Endothelial cell (in vitro differentiated cells): ENCODE results near the gene LRP1B. TPM values are rescaled to one million over a fixed set of nuclear protein-coding genes. Genes with fewer than 3 reads are reported as not detected.

Source experiments
- DNase-seq: peaks from one replicate; pipeline ENCODE4 v3.0.0; 2021; ENCODE audit warnings: low spot score
- H3K27ac Mint-ChIP-seq: one replicate; pipeline ENCODE4 v1.8.0; 2021; ENCODE audit warnings: mixed read lengths, inconsistent platforms; ENCODE audit not compliant: unreplicated experiment
- H3K27me3 Mint-ChIP-seq: one replicate; pipeline ENCODE4 v1.8.0; 2021; ENCODE audit warnings: mild to moderate bottlenecking, moderate library complexity, mixed read lengths, inconsistent platforms; ENCODE audit not compliant: unreplicated experiment
- H3K36me3 Mint-ChIP-seq: one replicate; pipeline ENCODE4 v1.8.0; 2021; ENCODE audit warnings: mild to moderate bottlenecking, low read depth, mixed read lengths, inconsistent platforms; ENCODE audit not compliant: unreplicated experiment
- H3K4me1 Mint-ChIP-seq: one replicate; pipeline ENCODE4 v1.8.0; 2021; ENCODE audit warnings: mild to moderate bottlenecking, mixed read lengths, inconsistent platforms; ENCODE audit not compliant: unreplicated experiment
- H3K4me3 Mint-ChIP-seq: one replicate; pipeline ENCODE4 v1.8.0; 2021; ENCODE audit warnings: mild to moderate bottlenecking, mixed read lengths, inconsistent platforms; ENCODE audit not compliant: unreplicated experiment
- H3K9me3 Mint-ChIP-seq: one replicate; pipeline ENCODE4 v1.8.0; 2021; ENCODE audit warnings: mixed read lengths, inconsistent platforms; ENCODE audit not compliant: unreplicated experiment
- CTCF ChIP-seq: fragments of 200-600 bp; sonication (generic); IDR thresholded peaks from one replicate; pipeline ENCODE4 v1.5.0; 2021; ENCODE audit warnings: antibody characterized with exemption; ENCODE audit not compliant: unreplicated experiment
- total RNA-seq: library from RNA; stranded (reverse); fragmentation: NEBNext Ultra II Directional; extraction: Animal tissue kit (Norgen Biotek cat#: 25700); gene quantifications from one replicate; pipeline ENCODE4 v1.2.1, GENCODE V29; 2021; ENCODE audit not compliant: unreplicated experiment

The LRP1B gene
- total RNA-seq, 1 donor from 2014 or later, result 1.4 TPM

GRCh38 chr2:142041105-142041504, 89.7 kb downstream of the LRP1B start:
- no peak overlapping the region for H3K27ac Mint-ChIP-seq
- no peak for DNase-seq
- TF ChIP-seq CTCF, result no peak

GRCh38 chr2:142040556-142040955, 90.3 kb downstream of the LRP1B start:
- DNase-seq, result no peak
- Mint-ChIP-seq H3K4me1 (peaks cover 6% of the 10 kb centered on the region), H3K27me3 (peaks cover 1% of the 10 kb centered on the region), H3K9me3 (no peaks in the 10 kb centered on the region), H3K27ac (no peak overlapping the region), H3K4me3 (no peak overlapping the region), H3K36me3 (no peaks in the 10 kb centered on the region)
- TF ChIP-seq CTCF, result no peak

More at GRCh38 chr2:142041105-142041504, 89.7 kb downstream of the LRP1B start:
- Mint-ChIP-seq H3K36me3 (no peaks in the 10 kb centered on the region), H3K27me3 (no peaks in the 10 kb centered on the region), H3K4me1 (peaks cover 6% of the 10 kb centered on the region), H3K4me3 (no peak overlapping the region), H3K9me3 (no peaks in the 10 kb centered on the region)

GRCh38 chr2:142038826-142039225, 92.0 kb downstream of the LRP1B start:
- no peaks in the 10 kb centered on the region for H3K9me3 Mint-ChIP-seq
- no peak overlapping the region for H3K4me3 Mint-ChIP-seq
- H3K27ac Mint-ChIP-seq, result no peak overlapping the region
- TF ChIP-seq CTCF, result no peak
- H3K27me3 Mint-ChIP-seq, result peaks cover 1% of the 10 kb centered on the region
- peaks cover 6% of the 10 kb centered on the region for H3K4me1 Mint-ChIP-seq
- H3K36me3 Mint-ChIP-seq, result no peaks in the 10 kb centered on the region
- no peak for DNase-seq

- Mint-ChIP-seq H3K4me3 (no peak overlapping the region), H3K4me1 (peaks cover 6% of the 10 kb centered on the region), H3K36me3 (no peaks in the 10 kb centered on the region), H3K27ac (peak overlapping the region; percentile 67), H3K27me3 (peaks cover 1% of the 10 kb centered on the region), H3K9me3 (no peaks in the 10 kb centered on the region)
- TF ChIP-seq CTCF, result no peak
- peak; percentile 16 for DNase-seq
Measured at GRCh38 chr2:142037744-142038143, 93.1 kb downstream of the LRP1B start.

- TF ChIP-seq CTCF, result no peak
- H3K4me3 Mint-ChIP-seq, result no peak overlapping the region
- H3K36me3 Mint-ChIP-seq, result no peaks in the 10 kb centered on the region
Measured at GRCh38 chr2:142037066-142037465, 93.8 kb downstream of the LRP1B start.

More at GRCh38 chr2:142037066-142037465, 93.8 kb downstream of the LRP1B start:
- Mint-ChIP-seq H3K27ac (peak overlapping the region; percentile 67), H3K4me1 (peaks cover 6% of the 10 kb centered on the region), H3K27me3 (peaks cover 1% of the 10 kb centered on the region), H3K9me3 (no peaks in the 10 kb centered on the region)
- DNase-seq, result no peak
